RWPE2 (cell line): Measurements from ENCODE around the gene PARN.

ENCODE experiments used
- ATAC-seq: fragments of 200-7000 bp; cut with Tn5 transposase; 3 replicates; pipeline ENCODE4 v1.9.1; 2021; ENCODE audit warnings: low read depth
- DNase-seq: peaks from one replicate; pipeline ENCODE4 v3.0.0-alpha.2; 2020; ENCODE audit warnings: low spot score
- H3K27ac ChIP-seq: fragments of 450-650 bp; 2 replicates; pipeline ENCODE4 v1.5.1; 2017; ENCODE audit warnings: mild to moderate bottlenecking; ENCODE audit not compliant: poor library complexity, severe bottlenecking
- H3K27me3 ChIP-seq: fragments of 250-450 bp; sonication (Bioruptor Pico); 2 replicates; pipeline ENCODE4 v1.5.1; 2021; ENCODE audit warnings: mild to moderate bottlenecking, moderate library complexity; ENCODE audit not compliant: insufficient read depth, poor library complexity, severe bottlenecking
- H3K36me3 ChIP-seq: fragments of 250-450 bp; sonication (Bioruptor Pico); 2 replicates; pipeline ENCODE4 v1.5.1; 2020; ENCODE audit warnings: low read depth, mild to moderate bottlenecking, moderate library complexity
- H3K4me1 ChIP-seq: fragments of 250-450 bp; sonication (Bioruptor Pico); 2 replicates; pipeline ENCODE4 v1.5.1; 2021; ENCODE audit warnings: mild to moderate bottlenecking, moderate library complexity; ENCODE audit not compliant: insufficient read depth, poor library complexity, severe bottlenecking
- H3K4me3 ChIP-seq: fragments of 250-450 bp; sonication (Bioruptor Pico); 2 replicates; pipeline ENCODE4 v1.5.1; 2021; ENCODE audit warnings: mild to moderate bottlenecking, moderate library complexity; ENCODE audit not compliant: severe bottlenecking
- H3K9me3 ChIP-seq: fragments of 250-450 bp; sonication (Bioruptor Pico); 2 replicates; pipeline ENCODE4 v1.5.1; 2021; ENCODE audit warnings: mild to moderate bottlenecking, moderate library complexity; ENCODE audit not compliant: severe bottlenecking
- CTCF ChIP-seq: fragments of 450-650 bp; IDR thresholded peaks from one replicate; pipeline ENCODE4 v1.5.1; 2017; ENCODE audit warnings: mild to moderate bottlenecking, moderate library complexity; ENCODE audit not compliant: poor library complexity, severe bottlenecking

Gene PARN

GRCh38 chr16:14476183-14476582 lies 153.9 kb downstream of the PARN start:
- TF ChIP-seq CTCF: no peak
- Histone ChIP-seq H3K4me1 (peaks cover 12% of the 10 kb centered on the region), H3K27me3 (no peaks in the 10 kb centered on the region), H3K4me3 (no peak overlapping the region), H3K36me3 (peaks cover 20% of the 10 kb centered on the region), H3K9me3 (no peaks in the 10 kb centered on the region), H3K27ac (no peak overlapping the region)
- no peak for ATAC-seq
- DNase-seq: no peak

GRCh38 chr16:14475370-14476139 lies 154.5 kb downstream of the PARN start:
- Histone ChIP-seq H3K36me3 (peaks cover 18% of the 10 kb centered on the region), H3K27ac (no peak overlapping the region), H3K4me1 (peaks cover 12% of the 10 kb centered on the region), H3K27me3 (no peaks in the 10 kb centered on the region), H3K4me3 (no peak overlapping the region), H3K9me3 (no peaks in the 10 kb centered on the region)
- DNase-seq (no peak), ATAC-seq (peak; percentile 96)
- no peak for TF ChIP-seq CTCF

- Histone ChIP-seq H3K4me1 (peaks cover 12% of the 10 kb centered on the region), H3K36me3 (peaks cover 5% of the 10 kb centered on the region), H3K4me3 (no peak overlapping the region), H3K27me3 (no peaks in the 10 kb centered on the region), H3K9me3 (no peaks in the 10 kb centered on the region), H3K27ac (no peak overlapping the region)
- DNase-seq (no peak), ATAC-seq (no peak)
- TF ChIP-seq CTCF: no peak
These were observed 156.6 kb downstream of the PARN start for GRCh38 chr16:14473488-14473887.

- no peak for TF ChIP-seq CTCF
- Histone ChIP-seq H3K4me1 (peaks cover 12% of the 10 kb centered on the region), H3K27me3 (no peaks in the 10 kb centered on the region), H3K4me3 (no peak overlapping the region), H3K36me3 (no peaks in the 10 kb centered on the region), H3K9me3 (no peaks in the 10 kb centered on the region), H3K27ac (no peak overlapping the region)
- DNase-seq (no peak), ATAC-seq (no peak)
These were observed 157.7 kb downstream of the PARN start for GRCh38 chr16:14472357-14472756.

- H3K27ac ChIP-seq: no peak overlapping the region
- no peak overlapping the region for H3K4me3 ChIP-seq
- H3K27me3 ChIP-seq: no peaks in the 10 kb centered on the region
- H3K36me3 ChIP-seq: no peaks in the 10 kb centered on the region
- DNase-seq (no peak), ATAC-seq (no peak)
- no peak for TF ChIP-seq CTCF
- H3K4me1 ChIP-seq: peaks cover 6% of the 10 kb centered on the region
- no peaks in the 10 kb centered on the region for H3K9me3 ChIP-seq
These were observed 159.3 kb downstream of the PARN start for GRCh38 chr16:14470788-14471187.
